ENCODE results near the gene LIME1. TPM values are rescaled to one million over a fixed set of nuclear protein-coding genes. Genes with fewer than 3 reads are reported as not detected.
"Not testable (repeated sequence)": the region's sequence is repeated elsewhere in the genome, so short reads cannot be mapped to it uniquely, and the experiment has no call there.

Gene LIME1
- total RNA-seq, 1 donor from 2014 or later, result 6.8 TPM

- DNase-seq, result peak; percentile 92
Measured at GRCh38 chr20:63707558-63708300, 28.7 kb upstream of the LIME1 start, which contains the start of the genes ARFRP1 and ZGPAT. ARFRP1 (minus strand) TSS chr20:63707976; CDS start chr20:63707091, 885 bp downstream. ZGPAT (plus strand) TSS chr20:63708039; CDS start chr20:63708581, 542 bp downstream.

GRCh38 chr20:63708301-63709148 lies 27.9 kb upstream of the LIME1 start:
- no peak for DNase-seq

GRCh38 chr20:63709149-63709527 lies 27.3 kb upstream of the LIME1 start:
- no peak for DNase-seq

GRCh38 chr20:63711085-63711645 lies 25.3 kb upstream of the LIME1 start:
- no peak for DNase-seq

GRCh38 chr20:63712191-63712590 lies 24.3 kb upstream of the LIME1 start:
- DNase-seq, result no peak

GRCh38 chr20:63714858-63715257 lies 21.6 kb upstream of the LIME1 start:
- DNase-seq, result no peak

GRCh38 chr20:63718996-63719395 lies 17.5 kb upstream of the LIME1 start:
- DNase-seq, result no peak

- not testable (repeated sequence) for DNase-seq
Measured at GRCh38 chr20:63722967-63723622, 13.4 kb upstream of the LIME1 start.

- DNase-seq, result not testable (repeated sequence)
Measured at GRCh38 chr20:63730189-63730733, 6.2 kb upstream of the LIME1 start.

GRCh38 chr20:63731410-63731809 lies 5.1 kb upstream of the LIME1 start:
- no peak for DNase-seq

GRCh38 chr20:63732118-63733095 lies 4.1 kb upstream of the LIME1 start:
- DNase-seq, result no peak

- no peak for DNase-seq
Measured at GRCh38 chr20:63733117-63733516, 3.3 kb upstream of the LIME1 start.

GRCh38 chr20:63733579-63734081 lies 2.8 kb upstream of the LIME1 start:
- DNase-seq, result no peak

GRCh38 chr20:63734111-63734945 lies 2.1 kb upstream of the LIME1 start:
- no peak for DNase-seq

- peak; percentile 54 for DNase-seq
Measured at GRCh38 chr20:63734946-63735858, 1.3 kb upstream of the LIME1 start.

GRCh38 chr20:63736893-63737694 lies 630 bp downstream of the LIME1 start:
- no peak for DNase-seq

GRCh38 chr20:63737695-63737944 lies 1.2 kb downstream of the LIME1 start:
- DNase-seq, result no peak

All from tongue (tissue), 2 donors.